Stimulated activated CD4-positive, alpha-beta T cell treated with anti-CD3 and anti-CD28 coated beads, Interleukin-2, amount 100 ng/mL, for 24 hours (primary cell): ENCODE results near the gene BTBD9.

Source experiments
- DNase-seq, 2 donors: peaks; one replicate each; pipeline ENCODE4 v3.0.0-alpha.2; 2020

Gene BTBD9

GRCh38 chr6:38320843-38321242, 318.9 kb downstream of the BTBD9 start:
- DNase-seq = no peak

GRCh38 chr6:38320358-38320757, 319.4 kb downstream of the BTBD9 start:
- DNase-seq = no peak

- DNase-seq = no peak
Observed at GRCh38 chr6:38319256-38320212, 320.2 kb downstream of the BTBD9 start.

GRCh38 chr6:38316099-38316868, 323.4 kb downstream of the BTBD9 start:
- no peak for DNase-seq

- DNase-seq = no peak
Observed at GRCh38 chr6:38311201-38311600, 328.5 kb downstream of the BTBD9 start.

GRCh38 chr6:38310061-38310460, 329.7 kb downstream of the BTBD9 start:
- DNase-seq = no peak

GRCh38 chr6:38307740-38308139, 332.0 kb downstream of the BTBD9 start:
- DNase-seq = no peak

- no peak for DNase-seq
Observed at GRCh38 chr6:38306931-38307330, 332.8 kb downstream of the BTBD9 start.

GRCh38 chr6:38305995-38306681, 333.6 kb downstream of the BTBD9 start:
- DNase-seq = no peak

GRCh38 chr6:38302838-38303237, 336.9 kb downstream of the BTBD9 start:
- DNase-seq = no peak

GRCh38 chr6:38302081-38302480, 337.6 kb downstream of the BTBD9 start:
- DNase-seq = no peak

- no peak for DNase-seq
Observed at GRCh38 chr6:38290133-38290799, 349.5 kb downstream of the BTBD9 start.

- DNase-seq = no peak
Observed at GRCh38 chr6:38287487-38287886, 352.2 kb downstream of the BTBD9 start.

- DNase-seq = no peak
Observed at GRCh38 chr6:38284802-38285394, 354.8 kb downstream of the BTBD9 start.

- no peak for DNase-seq
Observed at GRCh38 chr6:38283734-38284362, 355.9 kb downstream of the BTBD9 start.

GRCh38 chr6:38282911-38283310, 356.8 kb downstream of the BTBD9 start:
- DNase-seq = no peak

- DNase-seq = no peak
Observed at GRCh38 chr6:38281126-38281525, 358.6 kb downstream of the BTBD9 start.

- DNase-seq = no peak
Observed at GRCh38 chr6:38279963-38280588, 359.7 kb downstream of the BTBD9 start.

- no peak for DNase-seq
Observed at GRCh38 chr6:38279423-38279822, 360.3 kb downstream of the BTBD9 start.

GRCh38 chr6:38273325-38273724, 366.4 kb downstream of the BTBD9 start:
- no peak for DNase-seq

GRCh38 chr6:38272222-38272621, 367.5 kb downstream of the BTBD9 start:
- no peak for DNase-seq
